ENCODE results near the gene LHCGR.
"Not testable (repeated sequence)": the region's sequence is repeated elsewhere in the genome, so short reads cannot be mapped to it uniquely, and the experiment has no call there.

Gene LHCGR

GRCh38 chr2:48709096-48710034, 46.2 kb downstream of the LHCGR start:
- ATAC-seq (no peak), DNase-seq (no peak)

DNA sequence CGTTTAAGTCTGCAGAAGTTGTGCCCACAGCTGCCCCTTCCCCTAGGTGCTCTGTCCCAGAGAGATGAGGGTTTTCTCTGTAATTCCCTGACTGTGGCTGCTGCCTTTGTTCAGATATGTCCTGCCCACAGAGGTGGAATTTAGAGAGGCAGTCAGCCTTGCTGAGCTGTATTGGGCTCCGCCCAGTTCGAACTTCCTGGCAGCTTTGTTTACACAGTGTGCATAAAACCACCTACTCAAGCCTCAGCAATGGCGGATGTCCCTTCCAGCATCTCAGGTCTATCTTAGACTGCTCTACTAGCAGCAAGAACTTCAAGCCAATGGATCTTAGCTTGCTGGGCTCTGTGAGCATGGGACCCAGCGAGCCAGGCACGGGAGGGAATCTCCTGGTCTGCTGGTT, 48.1 kb downstream of the LHCGR start:
- no peak for ATAC-seq
- no peak for DNase-seq

GRCh38 chr2:48703621-48704020, 51.9 kb downstream of the LHCGR start:
- ATAC-seq, DNase-seq: not testable (repeated sequence)

- DNase-seq = no peak
- ATAC-seq = no peak
These were observed 56.1 kb downstream of the LHCGR start for GRCh38 chr2:48699348-48699930.

GRCh38 chr2:48696881-48697280, 58.6 kb downstream of the LHCGR start:
- no peak for ATAC-seq

GRCh38 chr2:48695991-48696390, 59.5 kb downstream of the LHCGR start:
- DNase-seq (no peak), ATAC-seq (no peak)

More at GRCh38 chr2:48696881-48697280, 58.6 kb downstream of the LHCGR start:
- no peak for DNase-seq

DNA sequence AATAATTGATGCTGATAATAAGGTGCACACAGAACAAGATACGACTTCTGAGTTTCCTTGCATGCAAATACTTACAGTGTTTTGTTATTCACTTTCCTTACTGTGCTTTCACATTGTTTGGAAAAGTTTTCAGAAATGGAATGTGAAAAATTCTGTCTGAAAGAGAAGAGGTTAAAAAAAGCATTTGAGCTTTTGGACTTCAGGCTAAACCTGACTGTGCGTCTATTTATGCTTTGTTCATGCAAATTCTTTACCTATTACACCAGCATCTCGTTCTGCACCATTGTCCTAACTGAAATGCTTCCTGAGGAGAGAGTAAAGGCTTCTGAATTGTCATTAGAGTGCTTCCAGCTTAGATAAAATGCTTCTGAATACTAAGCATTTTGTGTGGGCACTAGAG, 61.4 kb downstream of the LHCGR start:
- no peak for ATAC-seq
- DNase-seq = no peak

DNA sequence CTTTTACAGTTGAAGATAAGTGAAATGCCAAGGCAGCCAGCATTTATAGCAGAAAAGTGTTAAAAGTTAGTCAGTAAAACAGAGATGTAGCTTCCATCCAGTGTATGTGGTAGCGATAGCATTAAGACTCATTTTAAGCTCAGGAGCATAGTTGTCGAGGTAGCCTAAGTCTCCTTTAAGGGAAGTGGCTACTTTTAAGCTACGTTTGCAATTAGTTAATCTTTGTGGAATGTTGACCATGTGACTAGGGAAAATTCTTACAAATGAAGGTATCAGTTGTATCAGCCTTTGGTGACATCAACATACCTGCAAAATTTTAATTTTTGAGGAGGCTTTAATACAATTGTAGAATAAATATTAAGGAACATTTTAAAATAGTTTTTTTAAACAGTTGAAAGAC, 61.9 kb downstream of the LHCGR start:
- DNase-seq (no peak), ATAC-seq (no peak)

DNA sequence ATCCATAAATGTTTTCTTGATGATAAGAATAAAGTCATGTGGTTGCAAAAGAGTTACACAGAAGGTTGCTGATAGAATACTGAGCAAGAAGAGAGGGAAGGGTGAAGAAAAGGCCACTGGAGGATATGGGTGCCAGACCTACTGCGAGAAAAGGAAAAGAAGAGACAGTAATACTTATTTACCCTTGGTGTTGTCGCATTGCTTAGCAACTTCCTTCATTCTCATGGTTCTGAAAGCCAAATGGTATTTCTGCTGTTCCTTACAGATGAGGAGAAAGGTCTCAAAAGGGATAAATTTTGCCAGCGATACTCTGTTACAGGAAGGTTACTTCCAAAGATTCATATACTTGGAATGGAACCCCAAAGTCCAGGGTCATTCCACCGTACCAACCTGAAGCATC, 62.5 kb downstream of the LHCGR start:
- no peak for DNase-seq
- no peak for ATAC-seq

DNA sequence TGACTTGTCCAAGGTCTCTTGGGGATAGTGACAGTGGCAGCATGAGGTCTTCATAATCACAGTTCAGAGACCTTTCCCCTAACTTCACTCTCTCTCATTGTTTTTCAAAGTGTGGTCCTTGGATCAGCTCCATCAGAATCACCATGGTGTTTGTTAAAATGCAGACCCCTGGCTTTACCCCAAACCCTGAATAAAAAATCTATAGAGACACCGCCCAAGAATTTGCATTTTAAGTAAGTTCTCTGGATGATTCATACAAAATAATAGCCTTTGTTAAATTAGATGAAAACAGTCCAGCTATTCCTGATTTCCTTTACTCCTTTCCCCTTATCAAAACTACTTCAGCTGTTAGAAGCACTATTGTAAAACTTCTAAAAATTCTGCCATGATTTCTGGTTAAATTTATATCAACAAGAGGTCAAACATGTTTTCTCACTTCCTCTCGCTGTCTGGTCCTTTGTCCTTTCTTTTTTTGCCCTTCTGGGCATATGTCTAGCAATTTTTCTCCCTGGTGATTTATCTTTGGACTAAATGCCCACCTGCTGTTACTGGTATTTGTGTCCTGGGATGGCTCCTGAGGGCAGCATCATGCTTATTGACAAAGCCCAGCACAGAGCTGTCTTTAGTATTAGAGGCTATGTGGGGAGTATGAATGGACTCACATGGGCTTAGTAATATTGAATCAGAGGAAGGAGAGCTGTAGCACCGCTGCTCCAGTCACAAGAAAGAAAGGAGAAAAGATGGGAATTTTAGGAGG, 63.4 kb downstream of the LHCGR start:
- no peak for ATAC-seq
- DNase-seq = no peak

GRCh38 chr2:48685126-48685525, 70.4 kb downstream of the LHCGR start:
- DNase-seq (no peak), ATAC-seq (no peak)

GRCh38 chr2:48677450-48677849, 78.1 kb downstream of the LHCGR start:
- ATAC-seq (no peak), DNase-seq (no peak)

DNA sequence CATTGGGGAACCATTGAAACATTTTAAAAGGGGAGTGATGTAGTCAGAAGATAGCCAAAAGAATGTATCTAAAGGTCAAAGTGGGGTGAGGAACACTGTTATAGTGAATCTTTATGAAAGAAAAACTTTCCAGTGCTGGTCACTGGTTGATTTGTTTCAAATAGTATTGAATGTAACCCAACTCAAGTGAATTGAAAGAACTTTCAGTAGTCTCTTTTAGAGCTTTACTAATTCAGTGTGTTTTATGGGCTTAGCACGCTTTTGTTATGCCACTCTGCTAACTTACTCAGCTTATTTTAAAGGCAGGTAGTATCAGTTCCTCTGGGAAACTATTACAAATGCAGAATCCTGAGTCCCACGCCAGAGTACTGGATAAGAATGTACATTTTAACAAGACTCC, 80.6 kb downstream of the LHCGR start:
- DNase-seq = no peak
- ATAC-seq = no peak

GRCh38 chr2:48673581-48673980, 81.9 kb downstream of the LHCGR start:
- ATAC-seq = no peak
- no peak for DNase-seq

DNA sequence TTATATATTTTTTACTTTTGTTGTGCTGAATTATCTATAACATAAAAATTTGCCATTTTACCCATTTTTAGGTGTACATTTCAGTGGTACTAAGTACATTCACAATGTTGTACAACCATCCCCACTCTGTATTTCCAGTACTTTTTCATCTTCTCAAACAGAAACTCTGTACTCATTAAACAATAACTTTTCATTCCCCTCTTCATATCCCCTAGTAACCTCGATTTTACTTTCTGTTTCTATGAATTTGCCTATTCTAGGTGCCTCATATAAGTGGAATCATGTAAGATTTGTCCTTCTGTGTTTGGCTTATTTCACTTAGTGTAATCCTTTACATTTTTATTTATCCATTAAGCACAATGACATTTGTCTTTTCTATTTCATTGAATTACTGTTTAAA, 86.5 kb downstream of the LHCGR start:
- no peak for ATAC-seq

GRCh38 chr2:48651158-48651790, 104.2 kb downstream of the LHCGR start:
- ATAC-seq = no peak
- no peak for DNase-seq

More for the DNA sequence above, 86.5 kb downstream of the LHCGR start:
- no peak for DNase-seq

- DNase-seq = no peak
- ATAC-seq = no peak
These were observed 117.3 kb downstream of the LHCGR start for GRCh38 chr2:48638261-48638660.
